ENCODE data around the gene EHMT2.
"Not testable (repeated sequence)": the region's sequence is repeated elsewhere in the genome, so short reads cannot be mapped to it uniquely, and the experiment has no call there.

Gene EHMT2

GRCh38 chr6:31869343-31869742, 28.2 kb downstream of the EHMT2 start:
- DNase-seq = no peak

GRCh38 chr6:31868658-31868971, 28.9 kb downstream of the EHMT2 start:
- not testable (repeated sequence) for DNase-seq

GRCh38 chr6:31865205-31866118, 32.0 kb downstream of the EHMT2 start:
- DNase-seq = no peak

GRCh38 chr6:31864818-31865204, 32.7 kb downstream of the EHMT2 start:
- DNase-seq = no peak

GRCh38 chr6:31864123-31864562, 33.4 kb downstream of the EHMT2 start:
- peak in 1 of 6 experiments; percentile 37 for DNase-seq

- peak; percentile 95 to 100 (median 99) for DNase-seq
These were observed 34.9 kb downstream of the EHMT2 start, which contains the start of gene NEU1 for GRCh38 chr6:31862344-31863235. TSS of gene NEU1 (minus strand) at chr6:31862821. CDS start at chr6:31862776, 45 bp downstream.

- DNase-seq = no peak
These were observed 35.6 kb downstream of the EHMT2 start for GRCh38 chr6:31861919-31862343.

GRCh38 chr6:31861150-31861549, 36.3 kb downstream of the EHMT2 start:
- no peak for DNase-seq

GRCh38 chr6:31860349-31860748, 37.1 kb downstream of the EHMT2 start:
- no peak for DNase-seq

- DNase-seq = no peak
These were observed 37.6 kb downstream of the EHMT2 start for GRCh38 chr6:31859923-31860322.

- no peak for DNase-seq
These were observed 38.8 kb downstream of the EHMT2 start for GRCh38 chr6:31858707-31859106.

- DNase-seq = not testable (repeated sequence)
These were observed 39.7 kb downstream of the EHMT2 start for GRCh38 chr6:31857774-31858173.

- not testable (repeated sequence) for DNase-seq
These were observed 45.3 kb downstream of the EHMT2 start for GRCh38 chr6:31851980-31852718.

- no peak for DNase-seq
These were observed 46.0 kb downstream of the EHMT2 start for GRCh38 chr6:31851485-31851832.

GRCh38 chr6:31850765-31851484, 46.6 kb downstream of the EHMT2 start:
- no peak for DNase-seq

- no peak for DNase-seq
These were observed 50.1 kb downstream of the EHMT2 start for GRCh38 chr6:31847276-31847978.

GRCh38 chr6:31844507-31844906, 53.0 kb downstream of the EHMT2 start:
- DNase-seq = no peak

- DNase-seq = no peak
These were observed 55.4 kb downstream of the EHMT2 start for GRCh38 chr6:31842053-31842452.

- DNase-seq = not testable (repeated sequence)
These were observed 57.7 kb downstream of the EHMT2 start for GRCh38 chr6:31839779-31840126.

- no peak for DNase-seq
These were observed 58.5 kb downstream of the EHMT2 start for GRCh38 chr6:31838968-31839367.

- not testable (repeated sequence) for DNase-seq
These were observed 59.4 kb downstream of the EHMT2 start for GRCh38 chr6:31838114-31838553.
